GF-D8 (cell line): ENCODE data around the gene DENND1A.

ENCODE experiments used
- DNase-seq: peaks from one replicate; lab custom pipeline; 2025; lab: John Stamatoyannopoulos, UW

Gene DENND1A

GRCh38 chr9:123525424-123525823, 404.5 kb downstream of the DENND1A start:
- no peak for DNase-seq

- DNase-seq: no peak
These were observed 405.1 kb downstream of the DENND1A start for GRCh38 chr9:123524866-123525265.

GRCh38 chr9:123523845-123524244, 406.1 kb downstream of the DENND1A start:
- DNase-seq: no peak

GRCh38 chr9:123523001-123523400, 406.9 kb downstream of the DENND1A start:
- no peak for DNase-seq

- DNase-seq: no peak
These were observed 407.7 kb downstream of the DENND1A start for GRCh38 chr9:123522251-123522650.

- no peak for DNase-seq
These were observed 411.6 kb downstream of the DENND1A start for GRCh38 chr9:123518338-123518737.

- no peak for DNase-seq
These were observed 412.4 kb downstream of the DENND1A start for GRCh38 chr9:123517512-123517911.

GRCh38 chr9:123514766-123515165, 415.2 kb downstream of the DENND1A start:
- no peak for DNase-seq

GRCh38 chr9:123513554-123513953, 416.4 kb downstream of the DENND1A start:
- DNase-seq: no peak

- DNase-seq: no peak
These were observed 418.3 kb downstream of the DENND1A start for GRCh38 chr9:123511326-123512277.

- no peak for DNase-seq
These were observed 420.3 kb downstream of the DENND1A start for GRCh38 chr9:123509646-123510045.

- DNase-seq: no peak
These were observed 421.9 kb downstream of the DENND1A start for GRCh38 chr9:123508048-123508447.

- no peak for DNase-seq
These were observed 424.4 kb downstream of the DENND1A start for GRCh38 chr9:123505496-123505895.

GRCh38 chr9:123500336-123500735, 429.6 kb downstream of the DENND1A start:
- DNase-seq: no peak

- no peak for DNase-seq
These were observed 432.1 kb downstream of the DENND1A start for GRCh38 chr9:123497830-123498229.

GRCh38 chr9:123495731-123496130, 434.2 kb downstream of the DENND1A start:
- no peak for DNase-seq

- DNase-seq: no peak
These were observed 436.3 kb downstream of the DENND1A start for GRCh38 chr9:123493627-123494026.

- no peak for DNase-seq
These were observed 439.2 kb downstream of the DENND1A start for GRCh38 chr9:123490688-123491087.

- no peak for DNase-seq
These were observed 441.1 kb downstream of the DENND1A start for GRCh38 chr9:123488722-123489321.

GRCh38 chr9:123487944-123488548, 441.9 kb downstream of the DENND1A start:
- DNase-seq: no peak

GRCh38 chr9:123486431-123486830, 443.5 kb downstream of the DENND1A start:
- no peak for DNase-seq

- no peak for DNase-seq
These were observed 444.7 kb downstream of the DENND1A start for GRCh38 chr9:123485216-123485615.

- no peak for DNase-seq
These were observed 445.8 kb downstream of the DENND1A start for GRCh38 chr9:123484130-123484529.
